Measurements from ENCODE around the gene PPP1R12B.
"Not testable (repeated sequence)": the region's sequence is repeated elsewhere in the genome, so short reads cannot be mapped to it uniquely, and the experiment has no call there.

The PPP1R12B gene

DNA sequence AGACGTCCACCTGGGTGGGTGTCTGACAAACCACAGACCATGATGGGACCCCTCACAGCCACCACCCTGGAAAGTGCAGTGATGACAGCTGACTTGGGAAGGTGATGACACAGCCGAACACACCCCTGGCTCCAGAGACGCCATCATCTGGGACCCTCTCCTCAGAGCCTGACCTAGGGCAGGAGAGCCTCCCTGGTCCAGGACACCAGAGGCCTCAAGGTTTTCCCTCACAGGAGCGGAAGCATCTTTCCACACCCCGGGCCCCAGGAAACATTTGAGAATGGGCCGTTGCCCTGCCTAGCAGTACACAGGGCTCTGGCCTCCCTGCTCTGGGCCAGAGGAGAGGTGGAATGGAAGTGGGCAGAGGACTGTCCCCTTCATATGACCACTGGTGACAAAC, 282.0 kb downstream of the PPP1R12B start:
- TF ChIP-seq CTCF (IDR thresholded peaks at IDR 0.05), result no peak
- intact Hi-C loops (cut with DNase I; ENCODE audit: low total_unique reads), result no loop called here
- H3K36me3 ChIP-seq, result no peaks in the 10 kb centered on the region
- peak in 1 of 2 donors; percentile 5 for DNase-seq
- no peaks in the 10 kb centered on the region for H3K9me3 ChIP-seq
- H3K4me1 ChIP-seq, result peaks cover 0 to 4% (median 0%) of the 10 kb centered on the region in 4 donors
- no peak overlapping the region for H3K4me3 ChIP-seq
- peaks cover 0 to 31% of the 10 kb centered on the region in 2 donors for H3K27me3 ChIP-seq
- no peak overlapping the region for H3K27ac ChIP-seq

- intact Hi-C loops (cut with DNase I; ENCODE audit: low total_unique reads), result no loop called here
- H3K4me1 ChIP-seq, result no peaks in the 10 kb centered on the region
- H3K27ac ChIP-seq, result no peak overlapping the region
- no peak for DNase-seq
- no peaks in the 10 kb centered on the region for H3K9me3 ChIP-seq
- H3K27me3 ChIP-seq, result peaks cover 0 to 35% of the 10 kb centered on the region in 2 donors
- TF ChIP-seq CTCF (IDR thresholded peaks at IDR 0.05), result no peak
- H3K4me3 ChIP-seq, result no peak overlapping the region
- no peaks in the 10 kb centered on the region for H3K36me3 ChIP-seq
Observed at GRCh38 chr1:202631076-202631923, 282.8 kb downstream of the PPP1R12B start.

DNA sequence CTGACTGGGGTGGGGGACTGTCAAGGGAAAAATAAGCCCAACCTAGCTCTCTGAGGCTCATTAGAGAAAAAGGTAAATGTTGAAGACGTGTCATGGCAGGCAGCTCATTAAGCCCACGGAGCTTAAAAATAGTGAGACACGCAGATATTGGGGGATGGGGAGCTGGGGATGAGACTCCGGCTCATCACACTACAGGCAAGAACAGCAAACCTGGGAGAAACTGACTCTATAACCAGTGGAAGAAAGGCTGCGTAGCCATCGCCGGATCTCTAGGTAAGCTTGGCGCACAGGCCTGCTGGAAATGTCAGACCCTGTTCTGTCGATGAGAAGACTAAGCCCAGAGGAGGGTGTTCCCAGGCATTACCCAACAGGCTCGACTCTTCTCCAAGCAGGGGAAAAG, 283.7 kb downstream of the PPP1R12B start:
- DNase-seq, result no peak
- H3K4me3 ChIP-seq, result no peak overlapping the region
- H3K9me3 ChIP-seq, result no peaks in the 10 kb centered on the region
- no peaks in the 10 kb centered on the region for H3K36me3 ChIP-seq
- H3K4me1 ChIP-seq, result no peaks in the 10 kb centered on the region
- TF ChIP-seq CTCF (IDR thresholded peaks at IDR 0.05), result no peak
- intact Hi-C loops (cut with DNase I; ENCODE audit: low total_unique reads), result no loop called here
- H3K27ac ChIP-seq, result no peak overlapping the region
- H3K27me3 ChIP-seq, result peaks cover 0 to 35% of the 10 kb centered on the region in 2 donors

- DNase-seq; H3K9me3 ChIP-seq; H3K27ac ChIP-seq; H3K4me3 ChIP-seq; H3K4me1 ChIP-seq; intact Hi-C loops (cut with DNase I; ENCODE audit: low total_unique reads); H3K36me3 ChIP-seq: not testable (repeated sequence)
- H3K27me3 ChIP-seq, result peaks cover 0 to 33% of the 10 kb centered on the region in 2 donors
Observed at GRCh38 chr1:202636171-202636570, 287.7 kb downstream of the PPP1R12B start.

GRCh38 chr1:202637321-202638018, 289.0 kb downstream of the PPP1R12B start:
- H3K4me3 ChIP-seq; H3K4me1 ChIP-seq; DNase-seq; H3K9me3 ChIP-seq; intact Hi-C loops (cut with DNase I; ENCODE audit: low total_unique reads); H3K36me3 ChIP-seq; H3K27ac ChIP-seq: not testable (repeated sequence)
- H3K27me3 ChIP-seq, result peaks cover 0 to 36% of the 10 kb centered on the region in 2 donors

- no peak for DNase-seq
- Histone ChIP-seq H3K27ac (no peak overlapping the region), H3K9me3 (no peaks in the 10 kb centered on the region), H3K36me3 (no peaks in the 10 kb centered on the region), H3K4me3 (no peak overlapping the region), H3K27me3 (peaks cover 0 to 42% of the 10 kb centered on the region in 2 donors), H3K4me1 (peaks cover 0 to 11% (median 11%) of the 10 kb centered on the region in 4 donors)
- no peak for TF ChIP-seq CTCF (IDR thresholded peaks at IDR 0.05)
- intact Hi-C loops (cut with DNase I; ENCODE audit: low total_unique reads), result no loop called here
Observed at GRCh38 chr1:202638019-202638700, 289.7 kb downstream of the PPP1R12B start.

DNA sequence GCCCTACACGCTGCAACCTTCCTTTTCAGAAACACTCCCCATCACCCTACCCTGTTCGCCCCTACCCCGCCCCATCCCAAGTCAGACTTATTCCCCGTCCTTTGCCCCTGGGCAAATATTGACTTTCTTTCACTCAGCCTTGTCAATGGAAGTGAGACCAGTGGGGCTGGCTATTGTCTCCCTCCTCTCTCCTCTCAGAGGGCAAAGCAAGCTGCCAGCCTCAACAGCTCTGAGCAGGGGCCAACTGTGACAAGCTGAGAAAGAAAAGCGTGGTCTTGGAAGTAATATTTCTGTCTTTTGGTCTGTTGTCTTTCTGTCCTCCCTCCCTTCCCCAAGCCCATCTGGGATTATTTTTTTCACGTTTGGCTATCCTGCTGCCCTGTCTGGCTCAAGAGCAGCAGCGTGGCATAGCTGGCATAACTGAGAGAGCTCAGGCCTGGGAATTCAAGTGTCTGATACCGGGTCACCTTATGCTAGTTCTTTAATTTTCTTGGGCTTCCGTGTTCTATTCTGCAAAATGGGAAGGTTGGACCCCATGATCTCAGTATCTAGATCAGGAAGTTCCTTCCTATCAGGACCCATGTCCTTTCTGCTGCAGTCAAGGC, 290.3 kb downstream of the PPP1R12B start:
- DNase-seq; intact Hi-C loops (cut with DNase I; ENCODE audit: low total_unique reads); H3K36me3 ChIP-seq; H3K4me3 ChIP-seq; H3K9me3 ChIP-seq; H3K27ac ChIP-seq: not testable (repeated sequence)
- H3K4me1 ChIP-seq, result peaks cover 0 to 18% (median 16%) of the 10 kb centered on the region in 4 donors
- H3K27me3 ChIP-seq, result peaks cover 4 to 43% of the 10 kb centered on the region in 2 donors

Measured in tibial artery (tissue), 4 donors.